Fibroblast of skin of back (primary cell): ENCODE data around the gene SSH3.

Source experiments
- DNase-seq: peaks from one replicate; pipeline ENCODE4 v3.0.0-alpha.2; 2013

SSH3 gene

DNA sequence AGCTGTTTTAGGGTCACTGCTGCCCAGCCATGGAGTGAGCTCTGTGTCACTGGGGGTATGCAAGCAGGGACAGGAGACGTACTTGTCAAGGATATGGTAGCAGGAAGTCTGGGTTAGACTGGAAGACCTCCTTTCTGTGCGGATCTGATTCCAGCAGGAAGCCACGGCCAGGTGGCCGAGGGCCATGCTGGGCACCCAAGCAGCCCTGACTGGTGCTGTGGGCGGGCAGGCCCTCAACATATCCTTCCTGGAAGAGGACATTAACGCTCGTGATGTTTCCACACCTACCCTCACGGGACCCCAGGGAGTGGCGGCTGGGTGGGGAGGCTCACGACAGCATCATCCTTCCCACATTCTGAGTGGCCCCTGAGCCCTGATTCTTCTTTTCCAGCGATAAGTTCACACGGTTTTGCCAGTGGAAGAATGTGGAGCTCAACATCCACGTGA is 23.0 kb upstream of the SSH3 start:
- DNase-seq = no peak

GRCh38 chr11:67280788-67281551 is 22.4 kb upstream of the SSH3 start:
- no peak for DNase-seq

GRCh38 chr11:67281552-67282150 is 21.7 kb upstream of the SSH3 start:
- no peak for DNase-seq

DNA sequence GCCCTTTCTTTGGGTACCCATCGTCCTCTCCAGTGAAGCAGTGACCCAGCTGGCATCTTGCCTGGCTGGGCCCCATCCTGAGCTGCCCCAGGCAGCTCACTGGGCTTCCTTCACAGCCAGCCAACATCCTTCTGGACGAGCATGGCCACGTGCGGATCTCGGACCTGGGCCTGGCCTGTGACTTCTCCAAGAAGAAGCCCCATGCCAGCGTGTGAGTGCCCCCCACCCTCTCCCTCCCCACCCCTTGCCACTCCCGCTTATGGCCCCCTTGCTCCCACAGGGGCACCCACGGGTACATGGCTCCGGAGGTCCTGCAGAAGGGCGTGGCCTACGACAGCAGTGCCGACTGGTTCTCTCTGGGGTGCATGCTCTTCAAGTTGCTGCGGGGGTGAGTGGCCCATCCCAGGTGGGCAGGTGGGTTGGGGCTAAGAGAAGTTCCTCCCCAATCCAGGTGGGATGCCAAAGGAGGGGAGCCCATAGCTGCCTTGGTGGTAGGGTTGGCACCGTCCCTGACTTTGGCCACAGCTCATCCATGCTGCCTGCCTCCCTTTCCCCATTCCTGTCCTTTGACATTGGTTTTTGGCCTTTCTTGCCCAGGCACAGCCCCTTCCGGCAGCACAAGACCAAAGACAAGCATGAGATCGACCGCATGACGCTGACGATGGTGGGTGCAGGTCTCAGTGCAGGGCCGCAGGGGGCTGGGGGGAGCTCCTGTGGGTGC is 21.0 kb upstream of the SSH3 start:
- DNase-seq = no peak

DNA sequence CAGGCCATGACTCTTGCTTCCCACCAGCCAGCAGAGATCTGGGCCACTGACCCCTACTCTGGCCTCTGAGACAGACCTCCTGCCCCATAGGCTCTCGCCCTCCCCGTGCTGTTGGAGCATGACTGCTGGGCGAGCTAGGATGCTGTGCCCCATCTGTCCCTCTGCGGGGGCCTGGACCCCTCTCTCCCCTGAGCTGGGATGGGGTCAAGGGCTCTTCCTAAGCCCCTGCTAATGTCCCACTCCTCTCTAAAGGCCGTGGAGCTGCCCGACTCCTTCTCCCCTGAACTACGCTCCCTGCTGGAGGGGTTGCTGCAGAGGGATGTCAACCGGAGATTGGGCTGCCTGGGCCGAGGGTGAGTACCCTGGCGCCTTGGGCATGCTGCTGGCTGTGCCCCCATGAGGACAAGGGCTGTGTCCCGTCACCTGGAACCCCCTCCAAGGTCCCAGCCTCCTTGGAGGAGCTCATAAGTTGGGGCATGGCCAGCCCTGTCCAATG is 20.4 kb upstream of the SSH3 start:
- no peak for DNase-seq

DNA sequence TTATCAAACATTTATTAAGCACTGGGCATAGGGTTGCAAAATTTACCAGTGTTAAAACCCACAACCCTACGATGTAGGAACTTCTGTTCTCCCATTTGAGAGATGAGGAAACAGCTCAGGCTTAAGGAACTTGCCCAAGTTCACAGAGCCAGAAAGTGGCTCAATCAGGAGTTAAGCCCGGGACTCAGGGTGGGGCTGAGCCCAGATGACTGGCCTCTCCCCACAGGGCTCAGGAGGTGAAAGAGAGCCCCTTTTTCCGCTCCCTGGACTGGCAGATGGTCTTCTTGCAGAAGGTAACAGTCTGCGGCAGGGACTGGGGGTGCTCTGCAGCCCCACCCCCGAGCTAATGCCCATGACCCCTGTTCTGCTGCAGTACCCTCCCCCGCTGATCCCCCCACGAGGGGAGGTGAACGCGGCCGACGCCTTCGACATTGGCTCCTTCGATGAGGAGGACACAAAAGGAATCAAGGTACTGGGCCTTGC is 19.8 kb upstream of the SSH3 start:
- no peak for DNase-seq

GRCh38 chr11:67284811-67285540 is 18.4 kb upstream of the SSH3 start:
- no peak for DNase-seq

- DNase-seq = no peak
Measured at GRCh38 chr11:67285541-67286498, 17.5 kb upstream of the SSH3 start.

DNA sequence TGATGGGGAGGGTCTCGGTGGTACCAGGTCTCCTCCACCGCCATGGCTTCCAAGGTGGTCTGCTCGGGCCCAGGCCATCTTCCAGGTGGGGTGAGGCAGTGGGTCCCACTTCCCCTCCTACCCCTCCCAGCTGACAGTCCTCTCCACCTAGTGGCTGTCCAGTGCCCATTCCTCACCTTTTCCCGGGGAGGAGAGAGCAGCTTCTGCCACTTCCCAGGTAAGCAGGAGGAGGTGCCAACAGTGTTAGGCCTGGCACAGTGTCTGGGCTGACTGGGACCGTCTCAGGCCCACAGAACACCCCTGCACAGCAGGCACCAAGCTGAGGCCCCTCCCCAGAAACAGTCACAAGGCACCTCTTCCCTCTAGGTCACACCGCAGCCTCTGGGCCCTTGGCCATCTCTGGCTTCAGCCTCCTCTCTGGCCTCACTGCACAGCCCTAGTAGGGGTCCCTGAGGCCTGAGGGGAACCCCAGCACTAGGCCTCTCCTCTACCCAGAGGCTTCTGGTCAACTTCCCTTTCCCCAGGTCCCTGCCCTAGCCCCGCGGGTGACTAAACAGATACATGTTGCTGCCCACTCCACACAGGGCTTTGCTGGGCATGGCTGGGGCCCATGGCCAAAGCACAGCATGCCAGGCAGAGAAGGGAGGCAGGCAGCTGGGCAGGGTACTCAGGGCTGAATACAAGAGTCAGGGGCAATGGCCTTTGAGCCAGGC is 16.6 kb upstream of the SSH3 start:
- no peak for DNase-seq

- no peak for DNase-seq
Measured at GRCh38 chr11:67287355-67288197, 15.8 kb upstream of the SSH3 start.

- DNase-seq = no peak
Measured at GRCh38 chr11:67288198-67288451, 15.2 kb upstream of the SSH3 start.

- peak; percentile 86 for DNase-seq
Measured at GRCh38 chr11:67288452-67289225, 14.7 kb upstream of the SSH3 start.

DNA sequence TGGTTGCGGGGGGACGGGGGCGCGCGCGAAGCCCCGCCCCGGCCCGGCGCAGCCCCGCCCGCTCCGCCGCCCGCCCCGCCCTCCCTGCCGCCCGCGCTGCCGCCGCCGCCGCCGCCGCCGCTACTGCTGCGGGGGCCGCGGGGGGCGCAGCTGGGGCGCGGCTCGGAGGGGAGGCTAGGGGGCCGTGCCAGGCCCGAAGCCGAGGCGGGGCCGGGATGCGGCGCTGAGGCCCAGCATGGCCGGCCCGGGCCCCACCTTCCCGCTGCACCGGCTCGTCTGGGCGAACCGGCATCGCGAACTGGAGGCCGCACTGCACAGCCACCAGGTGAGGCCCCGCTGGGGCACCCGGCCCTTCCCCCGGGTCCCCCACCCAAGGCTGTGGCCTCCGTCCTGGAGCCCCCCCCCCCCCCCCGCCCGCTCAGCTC is 14.1 kb upstream of the SSH3 start, which contains the start of gene ANKRD13D:
ANKRD13D (plus strand) TSS at position 78 of the 425 bp plus-strand sequence; CDS start at position 236, 158 bp downstream.
- no peak for DNase-seq

GRCh38 chr11:67289651-67290479 is 13.5 kb upstream of the SSH3 start:
- DNase-seq = no peak

GRCh38 chr11:67290801-67291200 is 12.5 kb upstream of the SSH3 start:
- no peak for DNase-seq

GRCh38 chr11:67291481-67292381 is 11.6 kb upstream of the SSH3 start:
- no peak for DNase-seq

DNA sequence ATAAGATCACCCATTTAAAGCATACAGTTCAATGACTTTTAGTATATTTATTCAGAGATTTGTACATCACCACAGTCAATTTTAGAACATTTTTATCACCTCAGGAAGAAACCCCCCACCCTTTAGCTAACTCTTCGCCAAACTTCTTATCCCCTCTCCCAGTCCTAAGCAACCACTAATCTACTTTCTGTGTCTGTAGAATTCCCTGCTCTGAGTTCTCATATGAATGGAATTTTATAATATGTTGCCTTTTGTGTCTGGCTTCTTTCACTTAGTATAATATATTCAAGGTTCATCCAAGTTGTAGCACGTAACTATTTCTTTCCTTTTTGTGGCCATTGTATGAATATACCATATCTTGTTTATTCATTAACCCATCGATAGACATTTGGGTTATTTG is 10.7 kb upstream of the SSH3 start:
- no peak for DNase-seq
